GM19468 (cell line): Measurements from ENCODE around the gene WDR75.
"Not testable (repeated sequence)": the region's sequence is repeated elsewhere in the genome, so short reads cannot be mapped to it uniquely, and the experiment has no call there.

Experiments
- ATAC-seq: cut with Tn5 transposase; IDR thresholded peaks from one replicate; pipeline ENCODE4 v1.9.1; 2021; ENCODE audit warnings: mild to moderate bottlenecking, moderate library complexity, moderate number of reproducible peaks; ENCODE audit not compliant: unreplicated experiment; ENCODE audit errors: extremely low read depth

The WDR75 gene

GRCh38 chr2:189440947-189441708, at the start of gene WDR75:
WDR75 (plus strand) TSS chr2:189441474; CDS start chr2:189441493, 19 bp downstream.
- peak; percentile 85 for ATAC-seq

GRCh38 chr2:189393440-189394111, 47.7 kb upstream of the WDR75 start:
- no peak for ATAC-seq

- no peak for ATAC-seq
Measured at GRCh38 chr2:189394525-189394924, 46.7 kb upstream of the WDR75 start.

- ATAC-seq, result no peak
Measured at GRCh38 chr2:189402932-189403331, 38.3 kb upstream of the WDR75 start.

GRCh38 chr2:189406586-189407233, 34.6 kb upstream of the WDR75 start:
- ATAC-seq, result no peak

- no peak for ATAC-seq
Measured at GRCh38 chr2:189407281-189408209, 33.7 kb upstream of the WDR75 start.

GRCh38 chr2:189408294-189408693, 33.0 kb upstream of the WDR75 start:
- ATAC-seq, result no peak

- ATAC-seq, result no peak
Measured at GRCh38 chr2:189409131-189409530, 32.1 kb upstream of the WDR75 start.

- ATAC-seq, result no peak
Measured at GRCh38 chr2:189409647-189410046, 31.6 kb upstream of the WDR75 start.

GRCh38 chr2:189411860-189412259, 29.4 kb upstream of the WDR75 start:
- no peak for ATAC-seq

- peak; percentile 78 for ATAC-seq
Measured at GRCh38 chr2:189412330-189412953, 28.8 kb upstream of the WDR75 start.

GRCh38 chr2:189413249-189413648, 28.0 kb upstream of the WDR75 start:
- ATAC-seq, result no peak

GRCh38 chr2:189421644-189422043, 19.6 kb upstream of the WDR75 start:
- no peak for ATAC-seq

- ATAC-seq, result no peak
Measured at GRCh38 chr2:189424961-189425360, 16.3 kb upstream of the WDR75 start.

GRCh38 chr2:189425676-189426075, 15.6 kb upstream of the WDR75 start:
- ATAC-seq, result no peak

GRCh38 chr2:189426886-189427285, 14.4 kb upstream of the WDR75 start:
- no peak for ATAC-seq

- no peak for ATAC-seq
Measured at GRCh38 chr2:189427872-189428271, 13.4 kb upstream of the WDR75 start.

- not testable (repeated sequence) for ATAC-seq
Measured at GRCh38 chr2:189430448-189430847, 10.8 kb upstream of the WDR75 start.

- not testable (repeated sequence) for ATAC-seq
Measured at GRCh38 chr2:189435803-189436202, 5.5 kb upstream of the WDR75 start.

- no peak for ATAC-seq
Measured at GRCh38 chr2:189437926-189438325, 3.3 kb upstream of the WDR75 start.
